GM12801 (cell line): ENCODE data around the gene ACTR5.

Source experiments
- TF ChIP-seq, protein P1 (sequence below): IDR thresholded peaks from one replicate; pipeline ENCODE4 v1.5.1; 2011; ENCODE audit warnings: control low read depth; ENCODE audit not compliant: insufficient read length; ENCODE audit errors: extremely low read depth

ACTR5 gene

GRCh38 chr20:38787870-38788269 lies 39.6 kb downstream of the ACTR5 start:
- TF ChIP-seq, protein P1, sequence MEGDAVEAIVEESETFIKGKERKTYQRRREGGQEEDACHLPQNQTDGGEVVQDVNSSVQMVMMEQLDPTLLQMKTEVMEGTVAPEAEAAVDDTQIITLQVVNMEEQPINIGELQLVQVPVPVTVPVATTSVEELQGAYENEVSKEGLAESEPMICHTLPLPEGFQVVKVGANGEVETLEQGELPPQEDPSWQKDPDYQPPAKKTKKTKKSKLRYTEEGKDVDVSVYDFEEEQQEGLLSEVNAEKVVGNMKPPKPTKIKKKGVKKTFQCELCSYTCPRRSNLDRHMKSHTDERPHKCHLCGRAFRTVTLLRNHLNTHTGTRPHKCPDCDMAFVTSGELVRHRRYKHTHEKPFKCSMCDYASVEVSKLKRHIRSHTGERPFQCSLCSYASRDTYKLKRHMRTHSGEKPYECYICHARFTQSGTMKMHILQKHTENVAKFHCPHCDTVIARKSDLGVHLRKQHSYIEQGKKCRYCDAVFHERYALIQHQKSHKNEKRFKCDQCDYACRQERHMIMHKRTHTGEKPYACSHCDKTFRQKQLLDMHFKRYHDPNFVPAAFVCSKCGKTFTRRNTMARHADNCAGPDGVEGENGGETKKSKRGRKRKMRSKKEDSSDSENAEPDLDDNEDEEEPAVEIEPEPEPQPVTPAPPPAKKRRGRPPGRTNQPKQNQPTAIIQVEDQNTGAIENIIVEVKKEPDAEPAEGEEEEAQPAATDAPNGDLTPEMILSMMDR = no peak

- TF ChIP-seq, protein P1 = no peak
Measured at GRCh38 chr20:38789503-38790199, 41.4 kb downstream of the ACTR5 start.

DNA sequence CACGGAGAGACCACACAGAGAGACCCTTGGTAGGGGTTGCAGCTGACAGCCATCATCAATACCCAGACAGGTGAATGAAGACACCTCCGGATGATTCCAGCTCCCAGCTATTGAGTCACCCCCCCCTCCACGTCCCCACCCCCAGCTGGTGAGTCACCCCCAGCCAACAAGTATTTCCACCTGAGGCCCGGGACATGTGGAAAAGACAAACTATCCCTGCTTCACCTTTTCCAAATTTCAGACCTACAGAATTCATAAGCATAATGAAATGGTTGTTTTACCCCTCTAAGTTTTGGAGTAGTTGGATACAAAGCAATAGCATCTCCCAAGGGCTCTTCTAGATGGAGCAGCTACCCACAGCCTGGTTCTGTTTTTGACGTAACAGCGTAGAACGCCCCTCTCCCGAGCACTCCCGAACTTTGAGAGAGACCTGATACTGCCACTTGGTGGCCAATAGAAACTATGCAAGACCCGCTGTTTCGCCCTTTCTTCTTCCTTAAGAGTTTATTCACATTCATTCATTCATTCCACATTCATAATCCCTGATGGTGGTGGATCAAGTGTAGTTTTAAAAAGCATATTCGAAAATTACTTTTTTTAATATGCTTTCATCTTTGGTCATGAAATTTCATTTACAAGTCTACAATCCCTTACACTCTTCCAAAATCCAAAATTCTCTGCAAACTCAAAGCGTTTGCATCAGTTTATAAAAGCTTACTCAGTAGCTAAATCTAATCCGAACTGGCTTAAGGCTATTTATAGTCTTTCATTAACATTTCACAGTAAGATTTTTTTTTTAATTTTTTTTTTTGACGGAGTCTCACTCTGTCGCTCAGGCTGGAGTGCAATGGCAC lies 42.2 kb downstream of the ACTR5 start:
- TF ChIP-seq, protein P1 = no peak

DNA sequence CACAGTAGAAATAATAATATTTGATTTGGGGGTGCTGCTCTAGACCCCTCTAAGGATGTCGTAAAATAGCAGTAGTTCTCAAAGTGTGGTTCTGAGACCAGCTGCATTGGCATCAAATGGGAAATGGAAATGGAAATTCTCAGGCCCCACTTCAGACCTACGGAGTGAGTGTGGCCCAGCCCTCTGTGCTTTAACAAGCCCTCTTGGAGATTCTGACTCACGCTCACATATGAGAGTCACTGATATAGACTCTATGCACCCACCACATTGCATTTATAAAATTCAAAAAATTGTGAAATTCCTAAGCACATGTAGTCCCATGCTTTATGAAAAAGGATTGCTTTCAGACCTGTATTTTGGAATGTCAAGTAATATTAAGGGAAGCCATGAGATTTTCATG lies 43.0 kb downstream of the ACTR5 start:
- TF ChIP-seq, protein P1 = no peak

- TF ChIP-seq, protein P1 = no peak
Measured at GRCh38 chr20:38791940-38792339, 43.7 kb downstream of the ACTR5 start.

GRCh38 chr20:38798266-38798665 lies 50.0 kb downstream of the ACTR5 start:
- TF ChIP-seq, protein P1 = no peak

GRCh38 chr20:38799203-38799602 lies 50.9 kb downstream of the ACTR5 start:
- TF ChIP-seq, protein P1 = no peak
